Activated CD8-positive, alpha-beta T cell treated with anti-CD3 and anti-CD28 coated beads for 36 hours (primary cell): ENCODE data around the gene ADH4. TPM values are rescaled to one million over a fixed set of nuclear protein-coding genes. Genes with fewer than 3 reads are reported as not detected.

Source experiments
- ATAC-seq: fragments of 200-7000 bp; cut with Tn5 transposase; one replicate; pipeline ENCODE4 v1.10.0; 2021; ENCODE audit warnings: mild to moderate bottlenecking, moderate library complexity
- CTCF ChIA-PET: fragments of 350-600 bp; sonication (Branson Sonifier 250); formaldehyde crosslinking; loops from one replicate; lab custom pipeline; 2021; ENCODE audit warnings: antibody characterized with exemption; lab: Charles Lee
- POLR2A ChIA-PET: fragments of 350-600 bp; sonication (Branson Sonifier 250); formaldehyde crosslinking; loops from one replicate; lab custom pipeline; 2021; ENCODE audit warnings: antibody characterized with exemption; lab: Charles Lee
- DNase-seq: peaks from one replicate; pipeline ENCODE4 v3.0.0-alpha.2; 2020
- H3K27ac Mint-ChIP-seq: one replicate; pipeline ENCODE4 v1.8.0; 2021; ENCODE audit warnings: mild to moderate bottlenecking, mixed read lengths
- H3K27me3 Mint-ChIP-seq: one replicate; pipeline ENCODE4 v1.8.0; 2021; ENCODE audit warnings: mixed read lengths
- H3K36me3 Mint-ChIP-seq: one replicate; pipeline ENCODE4 v1.8.0; 2021; ENCODE audit warnings: low read depth, mixed read lengths
- H3K4me1 Mint-ChIP-seq: one replicate; pipeline ENCODE4 v1.8.0; 2021; ENCODE audit warnings: low read depth, mixed read lengths
- H3K4me3 Mint-ChIP-seq: one replicate; pipeline ENCODE4 v1.8.0; 2021; ENCODE audit warnings: mild to moderate bottlenecking, moderate library complexity, mixed read lengths
- H3K9me3 Mint-ChIP-seq: one replicate; pipeline ENCODE4 v1.8.0; 2021; ENCODE audit warnings: mixed read lengths
- intact Hi-C: fragments of 100-400 bp; cut with micrococcal nuclease; formaldehyde crosslinking; loops from one replicate; pipeline ENCODE4 v1.10.0; 2022
- total RNA-seq, 2 experiments: library from RNA; stranded (reverse); gene quantifications; one replicate each; pipeline ENCODE4 v1.2.3, GENCODE V29; 2021
- TF ChIP-seq, protein P1 (sequence below): fragments of 200-600 bp; IDR thresholded peaks from one replicate; pipeline ENCODE4 v1.8.0; 2022; ENCODE audit warnings: antibody characterized with exemption, mild to moderate bottlenecking

ADH4 gene
- total RNA-seq, 2 experiments from 2014 or later = not detected

DNA sequence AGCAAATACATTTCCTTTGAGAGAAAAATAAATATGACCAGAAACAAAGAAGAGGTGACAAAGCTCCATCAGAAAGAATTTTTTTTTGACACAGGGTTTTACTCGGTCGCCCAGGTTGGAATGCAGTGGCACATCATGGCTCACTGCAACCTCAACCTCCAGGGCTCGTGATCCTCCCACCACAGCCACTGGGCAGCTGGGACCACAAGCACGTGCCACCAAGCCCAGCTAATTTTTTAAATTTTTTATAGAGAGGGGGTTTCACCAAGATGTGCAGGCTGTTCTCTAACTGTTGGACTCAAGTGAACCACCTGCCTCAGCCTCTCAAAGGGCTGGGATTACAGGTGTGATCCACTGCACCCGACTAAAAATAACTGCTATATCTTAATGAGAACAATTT, 65.8 kb downstream of the ADH4 start:
- intact Hi-C loops = no loop called here

DNA sequence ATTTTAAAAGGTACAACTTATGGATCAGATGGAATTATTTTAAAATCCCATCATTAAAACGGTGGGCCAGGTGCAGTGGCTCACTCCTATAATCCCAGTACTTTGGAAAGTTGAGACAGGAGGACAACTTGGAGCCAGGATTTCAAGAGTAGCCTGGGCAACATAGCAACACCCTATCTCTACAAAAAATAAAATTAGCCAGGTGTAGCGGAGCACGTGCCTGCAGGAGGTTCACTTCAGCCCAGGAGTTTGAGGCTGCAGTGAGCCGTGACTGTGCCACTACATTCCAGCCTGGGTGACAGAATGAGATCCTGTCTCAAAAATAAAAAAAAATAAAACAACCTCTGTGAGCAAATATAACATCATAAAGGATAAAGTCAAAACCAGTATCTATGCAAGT, 66.9 kb downstream of the ADH4 start:
- TF ChIP-seq, protein P1, sequence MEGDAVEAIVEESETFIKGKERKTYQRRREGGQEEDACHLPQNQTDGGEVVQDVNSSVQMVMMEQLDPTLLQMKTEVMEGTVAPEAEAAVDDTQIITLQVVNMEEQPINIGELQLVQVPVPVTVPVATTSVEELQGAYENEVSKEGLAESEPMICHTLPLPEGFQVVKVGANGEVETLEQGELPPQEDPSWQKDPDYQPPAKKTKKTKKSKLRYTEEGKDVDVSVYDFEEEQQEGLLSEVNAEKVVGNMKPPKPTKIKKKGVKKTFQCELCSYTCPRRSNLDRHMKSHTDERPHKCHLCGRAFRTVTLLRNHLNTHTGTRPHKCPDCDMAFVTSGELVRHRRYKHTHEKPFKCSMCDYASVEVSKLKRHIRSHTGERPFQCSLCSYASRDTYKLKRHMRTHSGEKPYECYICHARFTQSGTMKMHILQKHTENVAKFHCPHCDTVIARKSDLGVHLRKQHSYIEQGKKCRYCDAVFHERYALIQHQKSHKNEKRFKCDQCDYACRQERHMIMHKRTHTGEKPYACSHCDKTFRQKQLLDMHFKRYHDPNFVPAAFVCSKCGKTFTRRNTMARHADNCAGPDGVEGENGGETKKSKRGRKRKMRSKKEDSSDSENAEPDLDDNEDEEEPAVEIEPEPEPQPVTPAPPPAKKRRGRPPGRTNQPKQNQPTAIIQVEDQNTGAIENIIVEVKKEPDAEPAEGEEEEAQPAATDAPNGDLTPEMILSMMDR = no peak
- Mint-ChIP-seq H3K27me3 (no peaks in the 10 kb centered on the region), H3K27ac (no peak overlapping the region), H3K36me3 (peaks cover 48% of the 10 kb centered on the region), H3K4me3 (no peak overlapping the region), H3K9me3 (no peaks in the 10 kb centered on the region), H3K4me1 (peaks cover 3% of the 10 kb centered on the region)
- DNase-seq = no peak
- ChIA-PET CTCF (no interaction called here), POLR2A (no interaction called here)
- no peak for ATAC-seq
- intact Hi-C loops = no loop called here

More for the DNA sequence above, 65.8 kb downstream of the ADH4 start:
- H3K4me3 Mint-ChIP-seq = no peak overlapping the region
- ChIA-PET CTCF (interaction anchor here (1.6 kb wide), 1 partner anchor 83 kb away, joined by 4 read pairs; the partner anchor contains the start of gene METAP1), POLR2A (interaction anchor here (0.6 to 2.4 kb wide), 4 partner anchors 10 to 150 kb away, joined by 3 to 11 read pairs (median 5); partner anchors contain the start of genes ADH5 and EIF4E)
- no peak overlapping the region for H3K27ac Mint-ChIP-seq
- DNase-seq (no peak), ATAC-seq (no peak)
- H3K36me3 Mint-ChIP-seq = peaks cover 41% of the 10 kb centered on the region
- no peaks in the 10 kb centered on the region for H3K27me3 Mint-ChIP-seq
- peaks cover 3% of the 10 kb centered on the region for H3K4me1 Mint-ChIP-seq
- TF ChIP-seq, protein P1 = no peak
- no peaks in the 10 kb centered on the region for H3K9me3 Mint-ChIP-seq

DNA sequence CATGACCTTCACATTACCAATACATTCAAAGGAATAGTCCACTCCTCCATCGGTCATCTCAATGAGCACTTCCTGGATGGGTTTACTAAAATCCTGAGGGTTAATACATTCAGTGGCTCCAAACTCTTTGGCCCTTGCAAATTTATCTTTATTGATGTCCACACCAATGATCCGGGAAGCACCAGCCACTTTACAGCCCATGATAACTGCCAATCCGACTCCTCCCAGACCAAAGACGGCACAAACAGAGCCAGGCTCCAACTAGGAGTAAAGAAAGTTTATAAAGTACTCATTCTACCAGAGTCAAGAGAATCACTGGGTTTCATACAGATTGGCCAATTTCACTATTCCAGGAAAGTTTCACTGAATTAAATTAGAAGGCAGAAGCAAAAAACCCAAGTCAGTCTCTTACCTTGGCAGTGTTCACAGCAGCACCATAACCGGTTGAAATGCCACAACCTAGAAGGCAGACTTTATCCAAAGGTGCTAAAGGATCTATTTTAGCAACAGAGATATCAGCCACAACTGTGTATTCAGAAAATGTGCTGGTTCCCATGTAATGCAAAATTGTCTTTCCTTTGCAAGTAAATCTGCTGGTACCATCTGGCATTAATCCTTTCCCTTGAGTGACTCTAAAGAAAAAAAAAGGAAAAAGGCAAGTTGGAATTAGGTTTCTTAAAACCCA, 67.7 kb downstream of the ADH4 start:
- H3K4me1 Mint-ChIP-seq = no peaks in the 10 kb centered on the region
- H3K4me3 Mint-ChIP-seq = no peak overlapping the region
- no peaks in the 10 kb centered on the region for H3K9me3 Mint-ChIP-seq
- CTCF ChIA-PET = interaction anchor here (1.5 kb wide), 1 partner anchor 20 kb away, joined by 6 read pairs; no protein-coding TSS in a partner anchor
- no peak for ATAC-seq
- TF ChIP-seq, protein P1 = no peak
- DNase-seq = no peak
- peaks cover 48% of the 10 kb centered on the region for H3K36me3 Mint-ChIP-seq
- POLR2A ChIA-PET = interaction anchor here (0.6 kb wide), 1 partner anchor 480 kb away, joined by 3 read pairs; no protein-coding TSS in a partner anchor
- intact Hi-C loops = no loop called here
- no peak overlapping the region for H3K27ac Mint-ChIP-seq
- H3K27me3 Mint-ChIP-seq = no peaks in the 10 kb centered on the region

DNA sequence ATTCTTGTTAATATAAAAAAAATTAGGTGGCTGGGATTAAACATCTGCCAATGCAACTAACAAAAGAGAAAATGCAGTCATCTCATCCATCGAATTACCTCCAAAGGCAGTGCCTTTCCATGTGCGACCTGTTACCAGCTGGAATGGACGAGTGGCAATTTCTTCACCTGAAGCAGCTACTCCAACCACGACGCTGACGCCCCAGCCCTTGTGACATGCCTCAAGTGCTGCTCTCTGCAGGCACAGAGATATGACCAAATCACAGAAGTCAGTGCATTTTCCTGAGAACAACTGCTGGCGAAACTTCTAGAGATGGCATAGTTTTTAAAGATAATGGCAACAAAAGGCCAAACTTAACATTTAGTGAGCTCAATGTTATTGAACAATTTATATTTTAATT, 69.3 kb downstream of the ADH4 start:
- Mint-ChIP-seq H3K4me1 (no peaks in the 10 kb centered on the region), H3K27ac (no peak overlapping the region), H3K4me3 (no peak overlapping the region), H3K27me3 (no peaks in the 10 kb centered on the region), H3K9me3 (no peaks in the 10 kb centered on the region), H3K36me3 (peaks cover 41% of the 10 kb centered on the region)
- TF ChIP-seq, protein P1 = no peak
- ChIA-PET POLR2A (interaction anchor here (0.9 to 1.3 kb wide), 2 partner anchors 13 to 18 kb away, joined by 3 to 6 read pairs; partner anchors contain the start of gene ADH5), CTCF (interaction anchor here (1.5 kb wide), 1 partner anchor 19 kb away, joined by 6 read pairs; no protein-coding TSS in a partner anchor)
- no peak for ATAC-seq
- intact Hi-C loops = no loop called here
- DNase-seq = no peak

Other genes starting within 250 kb of the ADH4 start
- 100 to 1,000 TPM; 118 to 121 TPM for gene EIF4E, start 215.2 kb downstream of the ADH4 start, total RNA-seq
- 10 to 100 TPM; 67.1 to 70.4 TPM for gene METAP1, start 148.6 kb downstream of the ADH4 start, total RNA-seq
- 100 to 1,000 TPM; 114 to 118 TPM for gene ADH5, start 55.5 kb downstream of the ADH4 start, total RNA-seq
- not detected for gene ADH6, start 74.9 kb upstream of the ADH4 start, total RNA-seq
- gene ADH1A, start 146.7 kb upstream of the ADH4 start, total RNA-seq = not detected
- gene ADH1B, start 177.1 kb upstream of the ADH4 start, total RNA-seq = not detected
- gene ADH1C, start 208.4 kb upstream of the ADH4 start, total RNA-seq = not detected